Stimulated activated CD8-positive, alpha-beta memory T cell treated with anti-CD3 and anti-CD28 coated beads, Interleukin-7, amount 100 ng/mL, for 4 hours (primary cell): ENCODE data around the gene FDX1.

Source experiments
- DNase-seq, 2 donors: peaks; one replicate each; pipeline ENCODE4 v3.0.0-alpha.2; 2020; ENCODE audit warnings: low read depth in 2 of 2

The FDX1 gene

DNA sequence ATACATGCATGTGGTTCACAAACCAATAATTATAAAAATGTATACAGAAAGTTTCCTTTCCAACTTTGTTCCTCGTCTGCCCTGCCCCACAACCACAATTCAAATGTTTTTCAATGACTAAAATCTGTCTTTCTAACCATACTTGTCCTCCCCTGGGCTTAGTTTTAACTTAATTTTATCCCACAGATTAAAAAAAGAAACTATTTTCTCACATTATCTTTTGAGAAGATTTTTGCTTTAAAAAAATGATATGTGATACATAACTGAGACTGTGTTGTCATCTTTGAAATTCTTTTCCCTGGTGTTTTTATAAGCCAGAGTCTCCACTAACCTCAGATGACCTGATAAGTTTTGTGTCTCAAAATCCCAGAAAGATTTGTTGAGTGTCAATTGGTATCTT, 79.0 kb downstream of the FDX1 start:
- DNase-seq, result no peak

DNA sequence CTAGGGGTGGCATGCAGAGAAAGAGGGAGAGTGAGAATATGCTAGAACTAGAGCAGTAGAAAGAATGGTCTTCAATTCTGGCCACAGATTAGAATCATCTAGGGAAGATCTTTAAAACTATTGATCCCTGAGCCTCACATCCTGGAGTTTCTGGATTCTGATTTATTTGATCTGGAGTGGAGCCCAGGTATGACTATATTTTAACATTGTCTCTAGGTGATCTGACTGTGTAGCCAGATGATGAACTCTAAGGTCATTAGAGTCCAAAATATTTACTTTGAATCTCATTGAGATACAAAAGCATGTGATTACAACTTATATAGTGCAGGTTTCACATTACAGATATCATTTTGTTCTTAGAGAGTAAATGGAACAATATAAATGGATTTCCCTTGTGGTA, 79.7 kb downstream of the FDX1 start:
- no peak for DNase-seq

DNA sequence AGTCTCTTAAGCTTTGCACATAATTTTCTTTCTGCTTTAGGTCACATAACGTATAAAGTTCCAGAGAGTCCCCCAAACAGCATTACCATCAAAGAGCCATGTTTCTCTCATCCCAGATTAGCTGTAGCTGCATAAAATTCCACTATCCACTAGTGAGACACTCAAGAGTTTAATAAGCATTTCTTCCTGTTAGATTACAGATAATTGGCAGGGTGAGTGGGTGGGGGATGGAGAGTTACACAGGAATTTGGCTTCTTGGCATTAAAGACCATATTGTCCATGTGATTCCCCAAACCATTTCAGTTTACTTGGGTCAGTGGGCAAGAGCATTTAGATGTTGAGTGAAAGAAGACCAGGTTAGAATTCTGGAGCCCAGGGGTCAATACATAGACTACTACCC, 82.3 kb downstream of the FDX1 start:
- DNase-seq, result no peak

DNA sequence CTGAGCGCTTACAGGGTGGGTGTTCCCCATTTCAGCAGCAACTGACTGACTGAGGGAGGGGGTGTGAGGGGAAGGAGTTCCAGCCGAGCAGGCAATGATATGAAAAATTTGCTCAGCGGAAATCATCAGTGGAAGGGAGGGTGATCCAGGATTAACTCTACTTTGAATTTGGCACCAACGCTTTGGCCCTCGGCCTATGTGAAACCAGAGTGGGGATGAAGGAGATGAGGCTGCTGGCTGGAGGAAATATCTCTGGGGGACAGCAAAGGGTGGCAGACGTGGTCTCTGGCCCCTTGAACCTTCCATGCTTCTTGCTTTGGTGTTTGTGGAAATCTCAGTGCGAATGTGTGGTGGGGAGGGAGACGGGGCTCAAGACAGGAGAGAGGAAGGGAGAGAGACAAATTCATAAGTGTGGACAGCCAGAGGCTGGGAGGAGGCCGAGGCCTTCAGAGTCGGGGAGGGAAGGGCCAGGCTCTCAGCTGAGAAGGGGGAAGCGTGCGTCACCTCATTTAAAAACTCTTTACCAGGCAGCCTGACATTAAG, 83.6 kb downstream of the FDX1 start:
- no peak for DNase-seq

DNA sequence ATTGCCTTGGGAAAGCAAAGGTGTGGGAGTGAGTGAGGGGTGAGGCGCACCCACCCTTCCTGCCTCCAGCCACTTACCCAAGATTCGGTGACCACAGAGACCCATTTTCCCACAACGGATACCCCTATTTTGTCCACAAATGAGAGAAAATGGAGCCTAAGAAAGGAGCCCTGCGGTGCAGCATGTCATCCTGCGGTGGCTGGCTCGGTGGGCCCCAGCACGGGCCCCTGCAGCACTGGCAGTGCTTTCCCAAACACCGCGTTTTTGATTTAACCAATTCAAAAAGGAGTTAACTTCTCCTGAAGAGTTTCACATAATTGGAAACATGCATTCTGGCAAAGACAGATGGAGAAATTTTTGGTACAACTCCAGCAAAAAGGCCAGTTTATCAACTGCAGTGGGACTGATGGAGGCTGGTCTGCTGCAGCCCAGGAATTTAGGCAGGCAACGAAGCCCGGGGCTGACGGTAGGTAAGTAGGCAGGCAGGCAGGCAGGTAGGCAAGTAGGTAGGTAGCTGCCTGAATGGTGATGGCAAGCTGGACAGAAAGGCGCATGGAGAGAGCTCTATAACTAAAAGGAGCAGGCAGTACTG, 84.2 kb downstream of the FDX1 start:
- no peak for DNase-seq
